ENCODE data around the gene FBXL7.

The FBXL7 gene

GRCh38 chr5:15573590-15573989 is 73.6 kb downstream of the FBXL7 start:
- TF ChIP-seq, protein P1, sequence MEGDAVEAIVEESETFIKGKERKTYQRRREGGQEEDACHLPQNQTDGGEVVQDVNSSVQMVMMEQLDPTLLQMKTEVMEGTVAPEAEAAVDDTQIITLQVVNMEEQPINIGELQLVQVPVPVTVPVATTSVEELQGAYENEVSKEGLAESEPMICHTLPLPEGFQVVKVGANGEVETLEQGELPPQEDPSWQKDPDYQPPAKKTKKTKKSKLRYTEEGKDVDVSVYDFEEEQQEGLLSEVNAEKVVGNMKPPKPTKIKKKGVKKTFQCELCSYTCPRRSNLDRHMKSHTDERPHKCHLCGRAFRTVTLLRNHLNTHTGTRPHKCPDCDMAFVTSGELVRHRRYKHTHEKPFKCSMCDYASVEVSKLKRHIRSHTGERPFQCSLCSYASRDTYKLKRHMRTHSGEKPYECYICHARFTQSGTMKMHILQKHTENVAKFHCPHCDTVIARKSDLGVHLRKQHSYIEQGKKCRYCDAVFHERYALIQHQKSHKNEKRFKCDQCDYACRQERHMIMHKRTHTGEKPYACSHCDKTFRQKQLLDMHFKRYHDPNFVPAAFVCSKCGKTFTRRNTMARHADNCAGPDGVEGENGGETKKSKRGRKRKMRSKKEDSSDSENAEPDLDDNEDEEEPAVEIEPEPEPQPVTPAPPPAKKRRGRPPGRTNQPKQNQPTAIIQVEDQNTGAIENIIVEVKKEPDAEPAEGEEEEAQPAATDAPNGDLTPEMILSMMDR (IDR thresholded peaks at IDR 0.05; ENCODE audit: low read depth, low read length), result no peak
- TF ChIP-seq, protein P2, sequence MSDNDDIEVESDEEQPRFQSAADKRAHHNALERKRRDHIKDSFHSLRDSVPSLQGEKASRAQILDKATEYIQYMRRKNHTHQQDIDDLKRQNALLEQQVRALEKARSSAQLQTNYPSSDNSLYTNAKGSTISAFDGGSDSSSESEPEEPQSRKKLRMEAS (IDR thresholded peaks at IDR 0.05; ENCODE audit: low read depth, low read length), result no peak
- TF ChIP-seq MYC (IDR thresholded peaks at IDR 0.05; ENCODE audit: low read depth, low read length), result no peak
- no peak for TF ChIP-seq POLR2A (IDR thresholded peaks at IDR 0.05; ENCODE audit: extremely low read depth, insufficient read length)
- DNase-seq (ENCODE audit: low read depth), result no peak
- H3K4me3 ChIP-seq (ENCODE audit: low read depth, low read length), result no peak overlapping the region

DNA sequence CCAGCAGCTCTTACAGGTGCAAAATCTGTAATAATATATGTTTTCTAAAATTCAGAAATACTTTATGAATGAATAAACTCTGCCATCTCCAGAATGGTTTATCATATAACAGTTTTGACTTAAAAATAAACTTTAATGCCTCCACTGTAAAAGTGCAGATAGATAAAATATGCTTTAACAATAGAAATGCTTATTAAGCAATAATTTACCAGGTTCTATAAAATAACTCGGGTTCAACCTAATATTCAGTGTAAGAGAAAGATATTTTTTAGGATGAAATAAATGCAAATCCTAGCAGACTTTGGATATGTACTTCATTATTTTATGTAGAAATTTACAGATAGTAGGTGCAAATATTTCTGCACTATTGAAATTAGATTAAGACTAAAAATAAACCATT is 74.1 kb downstream of the FBXL7 start:
- TF ChIP-seq, protein P2 (IDR thresholded peaks at IDR 0.05; ENCODE audit: low read depth, low read length), result no peak
- TF ChIP-seq MYC (IDR thresholded peaks at IDR 0.05; ENCODE audit: low read depth, low read length), result no peak
- H3K4me3 ChIP-seq (ENCODE audit: low read depth, low read length), result no peak overlapping the region

GRCh38 chr5:15574806-15575325 is 74.9 kb downstream of the FBXL7 start:
- TF ChIP-seq MYC (IDR thresholded peaks at IDR 0.05; ENCODE audit: low read depth, low read length) (no peak), POLR2A (IDR thresholded peaks at IDR 0.05; ENCODE audit: extremely low read depth, insufficient read length) (no peak)
- TF ChIP-seq, protein P1 (IDR thresholded peaks at IDR 0.05; ENCODE audit: low read depth, low read length), result no peak
- TF ChIP-seq, protein P2 (IDR thresholded peaks at IDR 0.05; ENCODE audit: low read depth, low read length), result no peak
- no peak overlapping the region for H3K4me3 ChIP-seq (ENCODE audit: low read depth, low read length)
- DNase-seq (ENCODE audit: low read depth), result no peak

More for the DNA sequence above, 74.1 kb downstream of the FBXL7 start:
- no peak for DNase-seq (ENCODE audit: low read depth)

DNA sequence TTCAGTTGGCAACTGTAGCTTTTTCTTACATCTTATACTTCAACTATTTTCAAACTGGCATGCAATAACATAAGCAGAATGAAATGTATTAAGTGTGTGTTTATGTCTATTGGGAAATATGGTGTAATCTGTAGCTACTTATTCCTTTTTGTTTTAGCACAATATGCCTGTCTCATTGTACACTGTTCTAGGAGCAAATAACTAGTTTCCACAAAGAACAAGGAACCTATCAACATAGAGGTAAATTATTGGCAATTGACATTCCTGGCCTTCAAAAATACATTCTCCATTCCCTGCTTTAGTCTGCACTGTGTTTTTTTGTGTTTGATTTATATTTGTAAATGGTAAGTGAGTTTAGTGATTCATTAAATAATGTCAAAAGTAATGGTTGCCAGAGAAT is 75.7 kb downstream of the FBXL7 start:
- TF ChIP-seq MYC (IDR thresholded peaks at IDR 0.05; ENCODE audit: low read depth, low read length) (no peak), POLR2A (IDR thresholded peaks at IDR 0.05; ENCODE audit: extremely low read depth, insufficient read length) (no peak)
- TF ChIP-seq, protein P2 (IDR thresholded peaks at IDR 0.05; ENCODE audit: low read depth, low read length), result no peak
- no peak for DNase-seq (ENCODE audit: low read depth)
- no peak overlapping the region for H3K4me3 ChIP-seq (ENCODE audit: low read depth, low read length)

- TF ChIP-seq POLR2A (IDR thresholded peaks at IDR 0.05; ENCODE audit: extremely low read depth, insufficient read length), result no peak
- TF ChIP-seq MYC (IDR thresholded peaks at IDR 0.05; ENCODE audit: low read depth, low read length), result no peak
- TF ChIP-seq, protein P1 (IDR thresholded peaks at IDR 0.05; ENCODE audit: low read depth, low read length), result no peak
- TF ChIP-seq, protein P2 (IDR thresholded peaks at IDR 0.05; ENCODE audit: low read depth, low read length), result no peak
- H3K4me3 ChIP-seq (ENCODE audit: low read depth, low read length), result no peak overlapping the region
These were observed 77.2 kb downstream of the FBXL7 start for GRCh38 chr5:15577132-15577531.

DNA sequence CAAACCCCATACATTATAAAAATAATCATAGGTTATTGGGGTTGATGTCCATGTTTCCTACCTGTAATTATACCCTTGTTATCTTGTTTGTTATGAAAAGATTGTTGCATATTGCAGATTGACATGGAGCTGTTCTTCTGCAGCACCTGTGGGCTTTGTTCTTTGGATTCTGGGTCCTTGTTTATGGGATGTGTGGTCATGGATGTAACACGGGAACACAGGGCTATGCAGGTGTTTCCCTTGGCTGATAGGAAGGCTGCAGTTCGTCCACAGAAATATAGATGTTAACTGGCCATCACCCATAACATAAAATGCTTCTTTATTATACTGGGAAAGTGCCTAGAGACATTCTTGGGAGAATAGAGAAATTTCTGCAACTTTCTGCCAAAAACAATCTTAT is 77.9 kb downstream of the FBXL7 start:
- TF ChIP-seq MYC (IDR thresholded peaks at IDR 0.05; ENCODE audit: low read depth, low read length) (no peak), POLR2A (IDR thresholded peaks at IDR 0.05; ENCODE audit: extremely low read depth, insufficient read length) (no peak)
- TF ChIP-seq, protein P2 (IDR thresholded peaks at IDR 0.05; ENCODE audit: low read depth, low read length), result no peak
- TF ChIP-seq, protein P1 (IDR thresholded peaks at IDR 0.05; ENCODE audit: low read depth, low read length), result no peak
- H3K4me3 ChIP-seq (ENCODE audit: low read depth, low read length), result no peak overlapping the region
- DNase-seq (ENCODE audit: low read depth), result no peak

More at GRCh38 chr5:15577132-15577531, 77.2 kb downstream of the FBXL7 start:
- no peak for DNase-seq (ENCODE audit: low read depth)

Data from NB4 (cell line).